ENCODE measurements around the gene PLXNA4. TPM values are rescaled to one million over a fixed set of nuclear protein-coding genes. Genes with fewer than 3 reads are reported as not detected.

PLXNA4 gene
- total and polyA plus RNA-seq, 2 donors (not counting 1 experiment from before 2014, with no cell fraction given) = not detected

GRCh38 chr7:132441935-132442334 lies 134.3 kb downstream of the PLXNA4 start:
- Histone ChIP-seq H3K9me3 (ENCODE audit: control extremely low read depth in 1 of 3, control insufficient read depth in 2 of 3, insufficient read depth in 1 of 3, low read length in 2 of 3) (no peaks in the 10 kb centered on the region), H3K4me3 (ENCODE audit: control extremely low read depth in 1 of 5, extremely low read depth in 1 of 5, insufficient read depth in 1 of 5, low read depth in 2 of 5, low read length in 4 of 5) (no peak overlapping the region), H3K27me3 (replicated peaks in 1 of 4; ENCODE audit: control extremely low read depth in 1 of 4, control insufficient read depth in 3 of 4, insufficient read depth in 4 of 4, low read length in 3 of 4) (peaks cover 0 to 4% (median 0%) of the 10 kb centered on the region in 4 experiments), H3K4me2 (replicated peaks; ENCODE audit: low read depth, low read length, poor library complexity, severe bottlenecking) (no peak overlapping the region), H3K9ac (ENCODE audit: low read length) (no peak overlapping the region), H3K4me1 (ENCODE audit: control insufficient read depth in 2 of 2, insufficient read depth in 2 of 2, low read length in 2 of 2) (no peaks in the 10 kb centered on the region), H3K79me2 (ENCODE audit: control insufficient read depth, insufficient read depth, low read length) (no peaks in the 10 kb centered on the region), H2AFZ (ENCODE audit: insufficient read depth, low read depth, low read length, poor library complexity, severe bottlenecking) (no peak overlapping the region), H3K27ac (ENCODE audit: low read length in 2 of 2) (no peak overlapping the region), H4K20me1 (ENCODE audit: control insufficient read depth, insufficient read depth, low read length, poor library complexity, severe bottlenecking) (no peaks in the 10 kb centered on the region), H3K36me3 (replicated peaks in 1 of 2; ENCODE audit: control extremely low read depth in 1 of 2, control insufficient read depth in 1 of 2, extremely low read depth in 1 of 2, insufficient read depth in 2 of 2, low read length in 1 of 2) (no peaks in the 10 kb centered on the region)
- no peak overlapping the region for H3K27ac Mint-ChIP-seq
- DNase-seq (no peak), ATAC-seq (ENCODE audit: low read depth) (no peak)
- H3K27me3 Mint-ChIP-seq = peaks cover 6% of the 10 kb centered on the region
- no peaks in the 10 kb centered on the region for H3K9me3 Mint-ChIP-seq (ENCODE audit: insufficient read depth)
- POLR2A ChIA-PET = no interaction called here
- WGBS (ENCODE audit: insufficient coverage) = 79% methylated on average over 3 of the region's 4 CpGs
- no peak overlapping the region for H3K4me3 Mint-ChIP-seq
- no peak for TF ChIP-seq CTCF (IDR thresholded peaks at IDR 0.05)
- no peak for TF ChIP-seq EZH2 (IDR thresholded peaks at IDR 0.05; ENCODE audit: borderline replicate concordance, insufficient read depth, low read depth, low read length, poor library complexity, severe bottlenecking)
- no peaks in the 10 kb centered on the region for H3K4me1 Mint-ChIP-seq
- CTCF ChIA-PET = no interaction called here
- intact Hi-C loops (cut with micrococcal nuclease) = no loop called here

DNA sequence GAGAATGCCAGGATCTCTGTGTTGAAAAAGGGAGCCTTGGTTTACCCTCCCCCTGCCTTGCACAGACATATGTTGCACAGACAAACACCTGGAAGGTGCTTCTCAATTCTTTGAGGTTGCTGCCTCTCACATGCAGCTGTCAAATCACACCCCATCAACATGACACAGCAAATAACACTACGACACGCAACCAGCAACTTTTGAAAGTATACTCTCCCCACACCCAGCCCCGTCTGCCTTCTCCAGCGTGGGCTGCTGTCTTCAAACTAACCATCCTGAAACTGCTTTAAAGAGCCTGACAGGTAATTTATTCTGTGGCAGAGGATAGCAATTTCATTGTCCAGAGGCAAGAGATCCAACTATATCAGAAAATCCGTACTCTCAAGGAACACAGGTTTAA lies 136.1 kb downstream of the PLXNA4 start:
- no peak overlapping the region for H3K4me3 Mint-ChIP-seq
- intact Hi-C loops (cut with micrococcal nuclease) = no loop called here

More for the DNA sequence above, 136.1 kb downstream of the PLXNA4 start:
- ChIA-PET POLR2A (no interaction called here), CTCF (no interaction called here)
- ATAC-seq (ENCODE audit: low read depth) = no peak
- Mint-ChIP-seq H3K27me3 (peaks cover 12% of the 10 kb centered on the region), H3K4me1 (no peaks in the 10 kb centered on the region), H3K9me3 (ENCODE audit: insufficient read depth) (no peaks in the 10 kb centered on the region), H3K27ac (no peak overlapping the region)
- DNase-seq = no peak
- Histone ChIP-seq H3K79me2 (ENCODE audit: control insufficient read depth, insufficient read depth, low read length) (no peaks in the 10 kb centered on the region), H3K4me3 (ENCODE audit: control extremely low read depth in 1 of 5, extremely low read depth in 1 of 5, insufficient read depth in 1 of 5, low read depth in 2 of 5, low read length in 4 of 5) (no peak overlapping the region), H3K4me2 (replicated peaks; ENCODE audit: low read depth, low read length, poor library complexity, severe bottlenecking) (no peak overlapping the region), H2AFZ (ENCODE audit: insufficient read depth, low read depth, low read length, poor library complexity, severe bottlenecking) (no peak overlapping the region), H4K20me1 (ENCODE audit: control insufficient read depth, insufficient read depth, low read length, poor library complexity, severe bottlenecking) (no peaks in the 10 kb centered on the region), H3K4me1 (ENCODE audit: control insufficient read depth in 2 of 2, insufficient read depth in 2 of 2, low read length in 2 of 2) (no peaks in the 10 kb centered on the region), H3K36me3 (replicated peaks in 1 of 2; ENCODE audit: control extremely low read depth in 1 of 2, control insufficient read depth in 1 of 2, extremely low read depth in 1 of 2, insufficient read depth in 2 of 2, low read length in 1 of 2) (no peaks in the 10 kb centered on the region), H3K27ac (ENCODE audit: low read length in 2 of 2) (no peak overlapping the region), H3K9ac (ENCODE audit: low read length) (no peak overlapping the region), H3K9me3 (ENCODE audit: control extremely low read depth in 1 of 3, control insufficient read depth in 2 of 3, insufficient read depth in 1 of 3, low read length in 2 of 3) (no peaks in the 10 kb centered on the region), H3K27me3 (replicated peaks in 1 of 4; ENCODE audit: control extremely low read depth in 1 of 4, control insufficient read depth in 3 of 4, insufficient read depth in 4 of 4, low read length in 3 of 4) (peaks cover 0 to 4% (median 0%) of the 10 kb centered on the region in 4 experiments)
- TF ChIP-seq CTCF (IDR thresholded peaks at IDR 0.05) = no peak
- TF ChIP-seq EZH2 (IDR thresholded peaks at IDR 0.05; ENCODE audit: borderline replicate concordance, insufficient read depth, low read depth, low read length, poor library complexity, severe bottlenecking) = no peak
- no CpG with 5 or more reads among the region's 5 CpGs for WGBS (ENCODE audit: insufficient coverage)

All from B cell (primary cell).